Measurements from ENCODE around the gene ALDH6A1. TPM values are rescaled to one million over a fixed set of nuclear protein-coding genes. Genes with fewer than 3 reads are reported as not detected.

Gene ALDH6A1
- total and polyA plus RNA-seq, 2 of the 13 experiments (the other 11 are each of a cell fraction or from before 2014, with no cell fraction given) = 26.9 to 49.9 TPM

- TF ChIP-seq, protein P1, sequence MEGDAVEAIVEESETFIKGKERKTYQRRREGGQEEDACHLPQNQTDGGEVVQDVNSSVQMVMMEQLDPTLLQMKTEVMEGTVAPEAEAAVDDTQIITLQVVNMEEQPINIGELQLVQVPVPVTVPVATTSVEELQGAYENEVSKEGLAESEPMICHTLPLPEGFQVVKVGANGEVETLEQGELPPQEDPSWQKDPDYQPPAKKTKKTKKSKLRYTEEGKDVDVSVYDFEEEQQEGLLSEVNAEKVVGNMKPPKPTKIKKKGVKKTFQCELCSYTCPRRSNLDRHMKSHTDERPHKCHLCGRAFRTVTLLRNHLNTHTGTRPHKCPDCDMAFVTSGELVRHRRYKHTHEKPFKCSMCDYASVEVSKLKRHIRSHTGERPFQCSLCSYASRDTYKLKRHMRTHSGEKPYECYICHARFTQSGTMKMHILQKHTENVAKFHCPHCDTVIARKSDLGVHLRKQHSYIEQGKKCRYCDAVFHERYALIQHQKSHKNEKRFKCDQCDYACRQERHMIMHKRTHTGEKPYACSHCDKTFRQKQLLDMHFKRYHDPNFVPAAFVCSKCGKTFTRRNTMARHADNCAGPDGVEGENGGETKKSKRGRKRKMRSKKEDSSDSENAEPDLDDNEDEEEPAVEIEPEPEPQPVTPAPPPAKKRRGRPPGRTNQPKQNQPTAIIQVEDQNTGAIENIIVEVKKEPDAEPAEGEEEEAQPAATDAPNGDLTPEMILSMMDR (CRISPR knock-in tag; IDR thresholded peaks at IDR 0.05) = peak; percentile 53
- TF ChIP-seq ATF7 (IDR thresholded peaks at IDR 0.05) = 0 out of 2 replicates have a peak, but pooled peaks have one; percentile 24
- TF ChIP-seq ATF7 (CRISPR knock-in tag; IDR thresholded peaks at IDR 0.05) = no peak
- peak; percentile 40; the same call in 1 of the 2 replicates for TF ChIP-seq ZNF205 (CRISPR knock-in tag; IDR thresholded peaks at IDR 0.05)
- peak; percentile 92 for TF ChIP-seq BHLHE40 (IDR thresholded peaks at IDR 0.05; ENCODE audit: low read length)
- 0 out of 2 replicates have a peak, but pooled peaks have one; percentile 16 for TF ChIP-seq GMEB2 (CRISPR knock-in tag; IDR thresholded peaks at IDR 0.05; ENCODE audit: low read depth)
- peak; percentile 90 for TF ChIP-seq RBFOX2 (IDR thresholded peaks at IDR 0.05; ENCODE audit: low read depth, low read length)
- TF ChIP-seq ZNF768 (CRISPR knock-in tag; IDR thresholded peaks at IDR 0.05) = peak; percentile 69
- TF ChIP-seq TFE3 (CRISPR knock-in tag; IDR thresholded peaks at IDR 0.05) = peak; percentile 54
- no peak for TF ChIP-seq ARHGAP35 (CRISPR knock-in tag; IDR thresholded peaks at IDR 0.05; ENCODE audit: borderline replicate concordance)
- no peak for TF ChIP-seq SOX6 (IDR thresholded peaks at IDR 0.05)
- 0 out of 2 replicates have a peak, but pooled peaks have one; percentile 23 for TF ChIP-seq SOX6 (CRISPR knock-in tag; IDR thresholded peaks at IDR 0.05)
- no peak for TF ChIP-seq ZSCAN12 (CRISPR knock-in tag; IDR thresholded peaks at IDR 0.05)
- 0 out of 2 replicates have a peak, but pooled peaks have one; percentile 34 for TF ChIP-seq NFRKB (IDR thresholded peaks at IDR 0.05)
- TF ChIP-seq NKX3-1 (CRISPR knock-in tag; IDR thresholded peaks at IDR 0.05) = 0 out of 2 replicates have a peak, but pooled peaks have one; percentile 33
- TF ChIP-seq, protein P2, sequence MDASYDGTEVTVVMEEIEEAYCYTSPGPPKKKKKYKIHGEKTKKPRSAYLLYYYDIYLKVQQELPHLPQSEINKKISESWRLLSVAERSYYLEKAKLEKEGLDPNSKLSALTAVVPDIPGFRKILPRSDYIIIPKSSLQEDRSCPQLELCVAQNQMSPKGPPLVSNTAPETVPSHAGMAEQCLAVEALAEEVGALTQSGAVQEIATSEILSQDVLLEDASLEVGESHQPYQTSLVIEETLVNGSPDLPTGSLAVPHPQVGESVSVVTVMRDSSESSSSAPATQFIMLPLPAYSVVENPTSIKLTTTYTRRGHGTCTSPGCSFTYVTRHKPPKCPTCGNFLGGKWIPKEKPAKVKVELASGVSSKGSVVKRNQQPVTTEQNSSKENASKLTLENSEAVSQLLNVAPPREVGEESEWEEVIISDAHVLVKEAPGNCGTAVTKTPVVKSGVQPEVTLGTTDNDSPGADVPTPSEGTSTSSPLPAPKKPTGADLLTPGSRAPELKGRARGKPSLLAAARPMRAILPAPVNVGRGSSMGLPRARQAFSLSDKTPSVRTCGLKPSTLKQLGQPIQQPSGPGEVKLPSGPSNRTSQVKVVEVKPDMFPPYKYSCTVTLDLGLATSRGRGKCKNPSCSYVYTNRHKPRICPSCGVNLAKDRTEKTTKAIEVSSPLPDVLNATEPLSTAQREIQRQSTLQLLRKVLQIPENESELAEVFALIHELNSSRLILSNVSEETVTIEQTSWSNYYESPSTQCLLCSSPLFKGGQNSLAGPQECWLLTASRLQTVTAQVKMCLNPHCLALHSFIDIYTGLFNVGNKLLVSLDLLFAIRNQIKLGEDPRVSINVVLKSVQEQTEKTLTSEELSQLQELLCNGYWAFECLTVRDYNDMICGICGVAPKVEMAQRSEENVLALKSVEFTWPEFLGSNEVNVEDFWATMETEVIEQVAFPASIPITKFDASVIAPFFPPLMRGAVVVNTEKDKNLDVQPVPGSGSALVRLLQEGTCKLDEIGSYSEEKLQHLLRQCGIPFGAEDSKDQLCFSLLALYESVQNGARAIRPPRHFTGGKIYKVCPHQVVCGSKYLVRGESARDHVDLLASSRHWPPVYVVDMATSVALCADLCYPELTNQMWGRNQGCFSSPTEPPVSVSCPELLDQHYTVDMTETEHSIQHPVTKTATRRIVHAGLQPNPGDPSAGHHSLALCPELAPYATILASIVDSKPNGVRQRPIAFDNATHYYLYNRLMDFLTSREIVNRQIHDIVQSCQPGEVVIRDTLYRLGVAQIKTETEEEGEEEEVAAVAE (CRISPR knock-in tag; IDR thresholded peaks at IDR 0.05; ENCODE audit: borderline replicate concordance) = peak; percentile 96
- TF ChIP-seq, protein P3, sequence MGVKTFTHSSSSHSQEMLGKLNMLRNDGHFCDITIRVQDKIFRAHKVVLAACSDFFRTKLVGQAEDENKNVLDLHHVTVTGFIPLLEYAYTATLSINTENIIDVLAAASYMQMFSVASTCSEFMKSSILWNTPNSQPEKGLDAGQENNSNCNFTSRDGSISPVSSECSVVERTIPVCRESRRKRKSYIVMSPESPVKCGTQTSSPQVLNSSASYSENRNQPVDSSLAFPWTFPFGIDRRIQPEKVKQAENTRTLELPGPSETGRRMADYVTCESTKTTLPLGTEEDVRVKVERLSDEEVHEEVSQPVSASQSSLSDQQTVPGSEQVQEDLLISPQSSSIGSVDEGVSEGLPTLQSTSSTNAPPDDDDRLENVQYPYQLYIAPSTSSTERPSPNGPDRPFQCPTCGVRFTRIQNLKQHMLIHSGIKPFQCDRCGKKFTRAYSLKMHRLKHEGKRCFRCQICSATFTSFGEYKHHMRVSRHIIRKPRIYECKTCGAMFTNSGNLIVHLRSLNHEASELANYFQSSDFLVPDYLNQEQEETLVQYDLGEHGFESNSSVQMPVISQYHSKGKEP (CRISPR knock-in tag; IDR thresholded peaks at IDR 0.05) = 0 out of 2 replicates have a peak, but pooled peaks have one; percentile 34
These were observed at the start of gene ALDH6A1, which contains the start of gene LIN52 (continued) for GRCh38 chr14:74084277-74085046.

All from HepG2 (cell line).